ENCODE measurements around the gene CADPS.

Gene CADPS

DNA sequence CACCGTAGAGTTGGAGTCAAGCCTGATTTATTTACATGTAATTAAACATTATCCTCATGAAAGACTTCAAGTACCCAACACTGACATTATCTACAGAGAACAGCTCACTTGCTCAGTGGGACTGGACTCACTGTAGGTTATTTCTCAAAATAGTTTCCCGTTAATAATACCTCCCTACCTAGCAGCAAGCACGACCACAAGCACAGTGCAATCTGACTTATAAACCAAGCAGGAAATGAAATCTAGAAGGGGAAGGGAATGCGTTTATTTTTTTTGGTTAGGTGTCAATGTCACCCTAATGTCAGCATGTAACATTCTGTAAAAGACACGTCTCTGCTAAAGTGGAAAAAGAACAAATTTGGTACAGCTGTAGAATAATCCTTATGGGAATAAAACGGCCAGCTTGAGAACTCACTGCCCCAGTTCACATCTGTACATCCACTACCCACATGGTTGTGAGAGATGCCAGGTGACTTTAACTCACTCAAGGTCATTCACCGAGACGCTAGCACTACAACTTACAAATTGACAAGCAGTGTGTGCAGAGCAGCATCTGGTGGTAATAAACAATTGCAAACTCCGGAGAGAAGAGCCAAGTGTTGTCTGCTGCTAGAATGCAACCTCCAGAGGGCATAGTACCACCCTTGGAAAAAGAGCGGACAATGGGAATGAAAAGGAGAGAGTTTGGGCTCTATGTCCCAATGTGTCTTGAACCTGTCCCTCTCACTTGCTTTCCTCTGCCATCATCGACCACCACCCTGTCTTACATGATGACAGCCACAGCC is 242.5 kb downstream of the CADPS start:
- no peak for DNase-seq (ENCODE audit: low read depth)

DNA sequence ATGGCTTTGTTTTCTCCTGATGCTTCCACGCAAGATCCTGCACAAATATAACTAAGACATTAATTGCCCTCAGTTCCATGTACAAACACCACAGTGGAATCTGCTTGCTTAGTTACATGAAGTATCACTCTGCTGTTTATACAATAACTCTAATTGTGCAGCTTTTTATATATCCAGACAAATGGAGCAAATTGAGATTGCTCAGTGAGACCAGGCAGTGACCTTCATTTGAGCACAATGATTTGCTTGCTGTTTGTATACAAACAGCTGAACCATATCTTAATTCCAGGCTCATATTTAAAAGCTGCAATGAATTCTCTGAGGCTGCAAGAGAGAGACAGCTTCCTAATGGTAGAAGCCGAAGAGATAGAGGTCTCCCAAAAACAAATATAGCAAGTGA is 243.7 kb downstream of the CADPS start:
- no peak for DNase-seq (ENCODE audit: low read depth)

DNA sequence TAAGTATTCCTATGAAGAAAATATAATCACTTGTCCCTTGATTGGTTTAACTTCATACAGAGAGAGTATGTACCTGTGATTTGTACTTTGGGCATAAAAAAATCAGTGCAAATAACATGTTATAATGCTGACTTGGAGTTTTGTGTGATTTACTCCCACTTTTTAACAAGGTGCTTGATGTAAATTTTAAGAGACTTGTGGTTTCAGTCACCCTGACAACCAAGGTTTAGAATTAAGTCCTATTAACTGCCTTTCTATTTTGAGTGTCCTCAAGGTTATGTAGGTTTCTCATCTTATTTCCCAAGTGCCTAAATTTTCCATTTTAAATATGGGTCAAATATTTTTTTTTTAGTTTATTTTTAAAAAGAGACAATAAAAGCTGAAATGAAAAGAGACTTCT is 244.6 kb downstream of the CADPS start:
- no peak for DNase-seq (ENCODE audit: low read depth)

DNA sequence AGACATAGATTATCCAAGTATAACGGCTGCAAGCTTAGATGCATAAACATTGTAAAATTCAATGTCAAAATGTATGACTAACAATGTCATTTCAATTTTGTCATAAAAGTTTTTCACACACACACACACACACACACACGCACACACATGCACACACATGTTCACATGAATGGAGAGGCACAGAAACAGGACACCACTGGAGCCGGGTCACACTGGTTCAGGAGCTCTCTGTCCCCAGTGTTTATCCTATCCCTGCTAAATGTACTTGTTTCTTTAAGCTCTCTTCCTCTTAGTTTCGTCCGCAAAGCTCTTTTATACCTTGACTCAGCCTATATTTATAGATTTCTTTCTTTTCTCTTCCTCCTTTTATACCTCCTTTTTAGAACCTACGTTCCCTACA is 249.9 kb downstream of the CADPS start:
- DNase-seq (ENCODE audit: low read depth), result no peak

DNA sequence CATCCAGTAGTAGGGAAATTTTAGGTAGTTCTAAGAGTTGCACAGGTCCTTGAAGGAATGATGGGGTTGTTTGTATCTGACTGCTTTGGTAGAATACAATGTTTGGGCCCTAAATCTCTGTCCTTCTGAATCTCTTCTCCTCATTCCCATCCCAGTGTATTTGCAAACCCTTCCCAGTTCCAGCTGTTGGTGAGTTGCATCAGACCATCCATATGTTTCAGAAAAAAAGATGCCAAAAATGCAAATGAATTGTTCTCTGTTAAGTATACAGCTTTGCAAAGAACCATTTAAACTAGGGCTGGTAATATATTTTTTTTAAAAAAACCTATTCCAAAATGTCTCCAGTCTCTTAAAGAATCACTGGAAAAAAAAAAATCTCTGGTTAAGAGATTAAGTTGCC is 251.0 kb downstream of the CADPS start:
- no peak for DNase-seq (ENCODE audit: low read depth)

DNA sequence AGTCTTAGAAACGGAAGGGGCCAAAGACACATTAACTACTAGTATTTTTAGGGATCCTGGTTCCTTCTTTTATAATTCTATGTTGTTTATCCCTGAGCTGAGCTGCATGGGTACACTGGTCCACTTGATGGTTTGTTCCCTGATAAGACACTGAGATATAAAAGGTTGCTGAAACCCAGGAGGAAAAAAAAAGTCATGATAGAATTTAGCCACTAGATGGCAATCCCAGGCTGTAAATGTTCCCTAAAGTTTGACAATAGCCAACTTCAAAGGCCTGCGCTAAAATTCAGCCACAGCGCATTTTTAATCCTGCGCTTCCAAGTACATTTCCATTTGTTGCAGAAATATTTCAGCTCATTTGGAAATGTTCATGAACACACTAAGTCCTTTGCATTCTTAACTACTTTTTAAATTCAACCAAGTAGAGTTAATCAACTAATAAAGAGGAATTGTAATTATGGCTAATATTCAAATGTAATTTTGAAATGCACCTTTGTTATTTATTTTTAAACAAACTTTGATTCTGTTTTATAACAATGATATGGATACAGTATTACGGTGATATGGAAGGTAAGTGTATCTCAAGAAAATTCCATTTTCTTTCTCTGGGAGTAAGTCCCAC is 252.6 kb downstream of the CADPS start:
- no peak for DNase-seq (ENCODE audit: low read depth)

DNA sequence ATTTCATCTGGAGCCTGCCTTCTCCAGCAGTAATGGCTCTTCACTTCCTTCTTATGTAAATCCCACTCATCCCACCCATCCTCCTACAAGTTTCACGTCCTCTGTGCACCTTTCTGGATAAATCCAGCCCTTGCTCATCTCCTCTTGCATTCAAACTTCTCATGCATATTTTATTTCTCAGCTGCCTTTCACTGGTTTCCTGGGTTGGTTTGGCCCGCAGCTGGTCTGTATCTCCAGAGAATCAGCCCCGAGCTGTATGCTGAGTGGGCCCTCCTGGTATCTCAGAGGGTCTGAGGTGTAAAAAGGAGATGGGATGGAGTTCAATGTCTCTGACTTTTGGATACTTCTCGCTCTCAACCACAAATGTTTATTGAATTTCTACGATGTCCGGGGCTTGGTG is 253.3 kb downstream of the CADPS start:
- DNase-seq (ENCODE audit: low read depth), result no peak

DNA sequence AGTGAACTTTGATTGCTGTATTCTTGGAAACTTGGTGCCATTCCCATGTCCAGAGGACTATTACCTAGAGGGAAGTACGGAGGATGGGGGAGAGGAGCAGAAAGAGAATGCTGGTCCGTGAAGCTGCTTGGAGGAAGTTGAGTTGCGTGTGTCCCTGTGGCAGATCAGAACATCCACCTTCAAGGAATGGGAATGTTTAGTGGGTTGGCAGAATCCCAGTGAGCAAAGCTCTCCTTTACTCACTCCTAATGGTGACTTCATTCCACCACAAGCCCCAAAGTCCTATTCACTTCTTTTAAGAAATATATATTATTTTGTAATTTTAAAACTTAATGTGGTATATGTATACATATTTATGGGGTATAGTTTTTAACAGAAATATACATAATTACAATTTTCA is 254.0 kb downstream of the CADPS start:
- DNase-seq (ENCODE audit: low read depth), result no peak

DNA sequence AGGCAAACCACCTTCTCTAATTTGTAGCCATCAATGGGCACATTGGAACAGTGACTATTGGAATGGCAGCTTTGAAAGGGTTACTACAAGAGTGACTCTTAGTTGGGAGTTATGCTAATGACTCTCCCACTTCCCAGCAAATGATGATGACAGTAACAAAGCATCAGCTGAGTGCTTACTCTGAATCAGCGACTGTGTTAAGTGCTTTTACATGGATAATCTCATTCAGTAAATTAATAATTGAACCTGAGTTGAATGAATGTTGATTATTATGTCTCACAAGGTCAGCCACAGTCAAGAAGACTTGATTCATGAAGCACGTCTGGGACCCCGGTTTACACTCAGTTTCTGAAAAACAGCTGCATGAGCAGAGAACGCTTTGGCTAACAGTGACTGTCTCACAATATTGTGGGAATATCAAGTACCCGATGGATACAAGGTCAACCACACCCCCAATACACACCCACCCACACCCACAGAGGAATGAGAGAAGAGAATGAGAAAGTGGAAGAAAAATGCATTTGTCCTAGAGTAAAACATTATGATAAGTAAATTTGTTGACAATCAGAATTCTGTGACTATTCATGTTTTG is 259.9 kb downstream of the CADPS start:
- no peak for DNase-seq (ENCODE audit: low read depth)

DNA sequence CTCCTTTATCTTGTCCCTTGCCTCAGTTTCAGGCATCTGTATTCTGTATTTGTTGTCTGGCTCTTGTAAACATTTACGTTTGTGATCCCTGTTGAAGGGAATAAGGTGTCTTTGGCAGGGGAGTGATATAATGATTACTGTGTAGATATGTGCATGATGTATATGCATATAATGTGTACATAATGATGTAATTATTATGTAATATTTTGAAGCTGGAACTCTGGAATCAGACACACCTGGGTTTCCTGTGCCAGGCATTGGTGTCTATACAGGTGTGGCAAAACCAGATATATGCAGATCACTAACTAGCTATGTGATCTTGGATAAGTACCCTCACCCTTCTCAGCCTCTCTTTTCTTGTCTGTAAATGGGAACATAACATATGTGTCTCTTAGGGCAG is 260.7 kb downstream of the CADPS start:
- no peak for DNase-seq (ENCODE audit: low read depth)

DNA sequence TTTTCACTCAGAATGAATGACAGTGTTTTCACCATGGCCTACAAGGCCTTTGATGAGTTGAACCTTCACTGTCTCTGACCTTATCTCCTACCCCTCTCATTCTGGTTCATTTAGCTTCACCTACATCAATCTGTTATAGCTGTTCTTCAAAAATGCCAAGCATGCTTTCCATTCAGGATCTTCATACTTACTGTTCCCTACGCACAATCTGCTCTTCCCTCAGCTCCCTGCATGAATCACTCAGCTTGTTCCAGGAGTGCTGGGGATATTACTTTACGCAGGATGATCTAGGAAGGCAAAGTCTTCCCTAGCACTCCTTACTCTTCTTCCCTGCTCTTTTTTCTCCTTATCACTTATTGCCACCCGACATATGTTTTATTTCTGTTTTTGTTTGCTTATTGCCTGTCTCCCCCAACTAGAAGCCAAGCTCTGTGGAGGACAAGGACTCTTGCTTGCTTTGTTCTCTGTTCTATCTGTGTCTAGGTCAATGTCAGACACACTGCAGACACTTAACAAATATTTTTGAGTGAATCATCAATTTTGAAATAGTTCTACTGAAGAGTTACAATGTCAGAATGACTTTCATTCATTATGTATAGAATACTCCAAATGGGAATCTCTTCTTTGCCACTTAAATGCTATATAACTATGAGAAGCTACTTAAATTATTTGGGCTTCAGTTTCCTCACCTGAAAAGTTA is 263.5 kb downstream of the CADPS start:
- DNase-seq (ENCODE audit: low read depth), result no peak

DNA sequence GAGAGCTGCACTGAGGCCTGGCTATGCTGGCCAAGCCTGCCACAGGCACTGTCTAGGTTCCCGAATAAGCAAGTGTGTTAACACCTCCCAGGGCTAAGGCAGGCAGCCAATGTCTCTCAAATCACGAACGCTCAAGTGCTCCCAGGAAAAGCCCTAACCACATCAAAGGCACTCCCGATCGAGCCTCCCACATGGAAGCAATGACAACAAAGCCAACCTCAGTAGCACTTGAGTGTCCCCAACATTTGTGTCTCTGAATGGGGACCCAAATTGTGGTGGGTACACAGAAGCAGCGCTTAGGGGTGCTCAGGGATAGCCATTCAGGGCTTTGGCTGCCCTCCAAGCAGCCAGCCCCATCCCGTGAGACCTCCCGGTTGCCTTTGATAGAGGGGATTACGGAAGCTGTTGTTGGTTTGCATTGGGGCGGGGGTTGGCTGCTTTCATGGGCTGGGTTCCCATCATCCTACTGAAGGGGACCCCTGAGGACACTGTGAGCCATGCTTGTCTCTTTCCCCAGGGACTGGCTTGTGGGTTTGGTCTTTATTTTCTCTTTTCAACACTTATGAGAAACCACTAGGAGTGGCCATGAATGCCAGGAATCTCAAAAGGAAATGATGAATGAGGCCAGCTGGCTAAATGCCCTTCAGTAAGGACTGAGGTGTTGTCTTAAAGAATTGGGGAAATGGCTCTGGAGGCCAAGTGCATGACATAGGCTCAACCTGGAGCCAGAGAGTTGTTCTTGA is 267.8 kb downstream of the CADPS start:
- DNase-seq (ENCODE audit: low read depth), result peak; percentile 96

DNA sequence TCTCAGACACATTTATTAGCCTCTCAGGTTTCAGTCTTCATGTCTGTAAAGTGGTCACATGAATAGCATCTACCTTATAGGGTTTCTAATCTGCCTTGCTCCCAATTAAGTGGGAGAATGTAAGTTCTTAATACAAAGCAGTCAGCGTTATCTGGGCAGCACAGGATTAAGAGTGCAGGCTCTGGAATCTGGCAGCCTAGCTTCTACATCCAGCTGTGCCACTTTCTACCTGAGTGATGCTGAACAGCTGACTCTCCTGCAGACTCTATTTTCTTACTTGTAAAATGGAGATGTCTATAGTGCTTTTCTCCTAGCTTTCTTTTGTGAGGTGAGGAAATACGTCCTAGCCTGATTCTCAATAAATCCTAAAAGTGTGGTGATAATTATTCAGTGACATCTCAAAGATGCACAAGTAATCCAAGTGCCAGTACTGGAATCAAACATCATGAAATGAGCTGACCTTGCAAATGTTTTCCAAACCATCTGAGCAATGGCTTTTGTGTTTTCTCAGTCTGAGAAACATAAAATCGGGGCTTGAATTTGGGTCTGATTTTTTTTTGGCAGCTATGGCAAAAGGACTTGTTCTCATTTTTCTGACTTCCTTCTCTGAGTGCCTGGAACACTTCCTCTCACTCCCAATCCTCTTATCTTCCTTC is 269.7 kb downstream of the CADPS start:
- DNase-seq (ENCODE audit: low read depth), result no peak

DNA sequence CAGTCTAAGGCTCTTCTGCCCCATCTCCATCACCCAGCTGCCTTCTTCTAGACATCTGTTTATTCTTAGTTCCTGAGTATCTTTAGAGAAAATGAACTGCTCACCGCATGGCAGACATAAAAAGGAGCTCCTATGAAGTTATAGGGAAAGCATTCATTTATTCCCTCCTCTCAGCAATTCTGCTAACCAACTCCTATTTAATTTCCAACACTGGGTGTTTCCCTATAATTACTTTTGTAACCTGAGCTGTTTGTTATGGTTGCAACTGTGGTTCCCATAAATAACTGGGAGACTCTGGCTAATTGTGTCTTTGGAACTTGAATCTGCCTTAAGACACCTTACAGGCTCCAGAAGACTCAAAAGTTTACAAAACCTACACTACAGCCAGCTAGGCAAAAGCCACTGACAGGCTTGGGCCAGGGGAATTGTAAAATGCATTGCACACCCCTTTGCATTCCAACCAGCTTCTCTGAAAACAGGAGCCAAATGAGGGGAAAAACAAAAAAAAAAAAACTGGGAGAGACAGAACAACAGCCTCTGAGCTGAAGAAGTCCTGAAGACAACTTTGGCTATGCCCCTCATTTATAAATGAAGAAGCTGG is 270.4 kb downstream of the CADPS start:
- no peak for DNase-seq (ENCODE audit: low read depth)

DNA sequence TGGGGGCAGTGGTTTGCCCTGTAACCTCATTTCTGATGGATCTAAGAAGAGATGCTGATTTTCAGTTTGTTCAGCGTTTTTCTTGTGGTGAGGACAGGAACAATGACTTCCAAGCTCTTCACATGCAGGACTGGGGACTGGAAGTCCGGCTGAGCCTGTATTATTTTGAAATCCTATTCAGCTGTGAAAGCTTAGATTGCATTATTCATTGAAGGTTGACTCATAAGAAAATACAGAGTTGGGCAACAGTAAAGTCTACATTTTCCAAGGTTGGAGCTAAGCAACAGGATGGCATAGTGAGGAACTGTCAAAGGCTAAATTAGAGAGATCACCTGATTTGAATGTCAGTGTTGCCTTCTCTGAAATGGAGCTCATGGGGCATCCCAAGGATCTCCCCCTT is 270.9 kb downstream of the CADPS start:
- peak; percentile 65 for DNase-seq (ENCODE audit: low read depth)

DNA sequence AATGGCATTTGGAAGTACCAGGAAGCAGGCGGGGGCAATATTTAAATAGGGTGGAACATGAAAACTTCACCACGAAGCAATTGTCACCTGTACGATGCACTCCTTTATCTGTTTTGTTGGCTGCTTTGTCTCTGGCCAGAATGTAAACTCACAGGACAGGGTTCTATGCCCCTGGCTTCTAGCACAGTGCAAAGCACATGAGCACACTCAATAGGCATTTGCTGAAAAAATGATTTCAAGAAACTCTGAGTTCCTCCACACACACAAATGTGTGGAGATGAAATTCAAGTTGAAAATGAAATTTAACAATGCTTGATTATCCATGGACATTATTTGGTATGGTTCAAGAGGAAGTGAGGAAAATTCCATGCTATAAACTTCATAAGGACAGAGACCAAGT is 272.2 kb downstream of the CADPS start:
- no peak for DNase-seq (ENCODE audit: low read depth)

DNA sequence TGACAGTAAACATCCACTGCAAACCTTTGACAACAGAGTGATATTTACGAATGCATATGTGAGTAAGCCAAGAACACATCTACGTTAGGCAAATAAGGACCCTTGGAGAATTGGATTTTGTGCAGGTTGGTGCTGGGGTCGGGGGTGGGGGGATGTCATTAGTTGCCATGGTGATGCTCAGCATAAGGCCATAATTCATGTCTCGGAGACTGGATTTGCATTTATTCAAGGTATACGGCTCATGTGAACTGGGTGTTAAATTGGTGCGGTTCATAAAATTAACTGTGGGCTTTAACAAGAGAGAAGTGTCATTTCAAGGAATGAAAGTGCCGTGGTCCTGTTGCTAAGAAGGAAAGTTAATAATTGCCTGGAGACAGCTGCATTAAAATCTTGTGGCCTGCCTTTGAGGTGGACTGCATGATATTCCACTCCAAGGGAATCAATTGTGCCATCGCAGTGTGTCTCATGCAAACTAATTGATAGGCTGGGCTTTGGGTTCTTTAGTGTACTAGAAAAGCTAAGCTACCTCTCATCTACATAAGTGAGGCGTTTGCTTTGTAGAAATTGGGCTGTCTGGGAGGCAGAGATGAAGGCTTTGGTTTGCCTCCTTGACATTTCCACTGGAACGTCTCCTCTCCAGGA is 273.0 kb downstream of the CADPS start:
- DNase-seq (ENCODE audit: low read depth), result no peak

DNA sequence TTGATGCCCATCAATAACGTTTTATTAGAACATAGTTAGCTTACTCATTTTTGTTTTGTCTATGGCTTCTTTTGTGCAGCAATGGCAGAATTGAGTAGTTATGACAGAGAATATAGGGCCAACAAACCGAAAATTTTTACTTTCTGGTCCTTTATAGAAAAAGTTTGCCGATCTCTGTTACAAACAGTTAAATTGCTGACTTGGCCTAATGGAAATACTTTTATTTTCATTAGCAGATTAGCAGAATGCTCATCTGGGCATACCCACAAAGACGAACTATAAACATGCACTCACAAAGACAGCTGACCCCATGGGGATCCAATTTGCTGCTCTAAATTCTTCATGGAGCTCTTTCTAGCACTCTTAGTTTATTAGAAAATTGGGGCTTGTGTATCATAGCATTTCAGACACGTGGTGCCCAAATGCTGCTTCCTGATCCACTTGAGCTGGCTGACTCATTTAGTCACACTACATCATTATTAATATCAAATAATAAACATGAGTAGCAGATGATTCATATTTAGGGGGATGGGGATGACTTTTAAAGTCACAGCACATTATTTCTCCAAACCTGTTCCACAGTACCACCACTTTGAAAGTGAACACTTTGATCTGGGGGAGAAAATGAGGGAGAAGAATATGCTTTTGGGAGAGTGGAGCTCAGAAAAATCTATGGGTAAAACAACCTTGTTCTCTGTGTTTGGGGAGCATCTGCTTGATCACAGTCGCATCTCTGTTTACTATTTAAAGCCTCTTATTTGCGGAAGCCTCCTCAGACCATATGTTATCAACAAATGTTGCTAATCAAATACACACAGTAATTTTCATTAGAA is 273.8 kb downstream of the CADPS start:
- DNase-seq (ENCODE audit: low read depth), result peak; percentile 67

DNA sequence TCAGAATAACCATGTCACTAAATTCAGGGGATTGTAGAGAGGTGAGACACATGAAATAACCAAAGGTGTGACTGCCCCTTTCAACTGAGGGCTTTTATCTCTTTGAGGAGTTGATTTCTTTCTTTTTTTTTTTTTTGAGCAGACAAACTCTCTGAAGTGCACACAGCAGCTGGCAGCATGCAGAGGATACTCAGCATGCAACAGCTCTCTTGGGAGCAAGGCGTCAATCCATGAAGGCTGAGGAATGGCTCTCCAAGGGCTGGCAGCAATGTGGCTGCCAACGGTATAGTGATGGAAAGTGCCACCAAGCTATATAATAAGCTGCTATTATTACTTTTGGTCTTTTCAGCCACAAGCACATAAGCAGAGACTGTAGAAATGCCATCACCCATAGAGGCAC is 275.2 kb downstream of the CADPS start:
- no peak for DNase-seq (ENCODE audit: low read depth)

DNA sequence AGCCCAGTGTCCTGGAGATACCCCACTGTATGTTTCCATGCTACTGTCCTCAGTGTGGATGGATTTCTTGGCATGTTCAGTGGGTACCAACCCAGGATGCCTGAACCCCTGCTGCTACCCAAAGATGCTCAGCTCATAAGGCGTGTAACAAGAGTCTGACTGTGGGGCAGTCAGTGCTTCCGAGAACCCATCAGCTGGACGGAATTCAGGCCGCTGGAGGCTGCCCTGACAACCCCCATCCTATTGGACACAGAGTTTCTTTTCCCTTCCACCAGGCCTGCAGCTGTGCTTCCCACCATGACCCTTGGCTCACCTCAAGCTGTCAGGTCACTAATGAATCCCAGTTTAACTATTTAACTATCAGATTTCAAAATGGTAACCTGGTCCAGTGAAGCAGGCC is 277.7 kb downstream of the CADPS start:
- DNase-seq (ENCODE audit: low read depth), result no peak

All from HS-27A (cell line).